ENCODE results near the gene GPR55.
"Not testable (repeated sequence)": the region's sequence is repeated elsewhere in the genome, so short reads cannot be mapped to it uniquely, and the experiment has no call there.

The GPR55 gene, protein sequence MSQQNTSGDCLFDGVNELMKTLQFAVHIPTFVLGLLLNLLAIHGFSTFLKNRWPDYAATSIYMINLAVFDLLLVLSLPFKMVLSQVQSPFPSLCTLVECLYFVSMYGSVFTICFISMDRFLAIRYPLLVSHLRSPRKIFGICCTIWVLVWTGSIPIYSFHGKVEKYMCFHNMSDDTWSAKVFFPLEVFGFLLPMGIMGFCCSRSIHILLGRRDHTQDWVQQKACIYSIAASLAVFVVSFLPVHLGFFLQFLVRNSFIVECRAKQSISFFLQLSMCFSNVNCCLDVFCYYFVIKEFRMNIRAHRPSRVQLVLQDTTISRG

GRCh38 chr2:230924470-230925341, at the start of gene GPR55:
Gene GPR55 (minus strand): TSS chr2:230925242. CDS start chr2:230910962, 14,280 bp downstream.
- no peak for DNase-seq

- no peak for DNase-seq
These were observed 49.3 kb upstream of the GPR55 start for GRCh38 chr2:230974096-230974913.

DNA sequence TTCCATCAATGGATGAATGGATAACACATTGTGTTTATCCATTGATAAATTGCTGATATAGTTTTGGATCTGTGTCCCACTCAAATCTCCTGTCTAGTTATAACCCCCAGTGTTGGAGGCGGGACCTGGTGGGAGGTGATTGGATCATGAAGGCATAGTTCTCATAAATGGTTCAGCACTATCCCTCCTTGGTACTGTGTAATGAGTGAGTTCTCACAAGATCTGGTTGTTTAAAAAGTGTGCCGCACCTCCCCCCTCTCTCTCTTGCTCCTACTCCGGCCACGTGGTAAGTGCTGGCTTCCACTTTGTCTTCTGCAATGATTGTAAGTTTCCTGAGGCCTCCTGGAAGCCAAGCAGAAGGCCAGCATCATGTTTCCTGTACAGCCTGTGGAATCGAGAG, 47.0 kb upstream of the GPR55 start:
- no peak for DNase-seq

DNA sequence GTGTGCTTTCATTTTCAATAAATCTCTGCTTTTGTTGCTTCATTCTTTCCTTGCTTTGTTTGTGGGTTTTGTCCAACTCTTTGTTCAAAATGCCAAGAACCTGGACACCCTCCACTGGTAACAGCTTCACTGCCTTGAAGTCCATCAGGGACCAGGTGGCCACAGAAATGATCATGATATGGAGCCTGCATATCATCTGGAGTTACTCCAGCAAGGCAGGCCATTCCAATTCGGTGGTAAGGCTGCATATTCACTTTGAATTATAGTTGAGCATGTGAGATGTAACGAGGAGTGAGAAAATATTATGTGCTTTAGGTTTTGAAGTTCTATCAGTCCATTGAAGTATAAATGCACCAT, 44.6 kb upstream of the GPR55 start:
- no peak for DNase-seq

DNA sequence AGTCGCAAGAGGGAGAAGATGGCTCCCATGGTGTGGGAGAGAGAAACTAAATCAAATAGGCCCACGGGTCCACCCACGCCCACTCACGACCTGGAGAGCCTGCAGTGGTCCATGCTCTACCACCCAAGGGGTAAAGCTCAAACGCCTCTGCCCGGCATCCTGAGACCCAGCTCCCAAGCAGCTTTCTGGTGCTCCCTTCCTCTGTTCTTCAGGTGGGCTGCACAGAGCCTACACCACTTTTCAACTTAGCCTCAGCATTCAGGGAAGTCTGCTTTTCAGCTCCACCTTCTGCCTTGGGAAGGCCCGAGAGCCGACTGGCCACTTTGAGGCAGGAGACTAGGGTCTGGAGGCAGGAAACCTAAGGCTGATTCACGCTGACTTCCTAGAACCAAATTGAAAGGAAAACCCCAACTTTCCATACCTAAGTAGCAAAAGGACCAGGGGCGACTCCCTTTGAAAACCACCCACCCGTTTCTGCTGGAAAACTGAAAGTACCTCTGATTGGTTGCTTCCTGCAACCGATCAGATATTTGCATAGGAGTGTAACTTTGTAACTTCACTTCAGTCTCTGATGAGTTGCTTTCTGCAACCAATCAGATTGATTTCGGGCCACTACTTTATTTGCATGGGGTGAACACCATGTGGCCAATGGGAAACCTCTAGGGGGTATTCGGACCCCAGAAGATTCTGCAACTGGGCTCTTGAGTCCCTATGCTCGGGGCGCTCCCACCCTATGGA, 44.0 kb upstream of the GPR55 start:
- DNase-seq = no peak

- not testable (repeated sequence) for DNase-seq
These were observed 43.3 kb upstream of the GPR55 start for GRCh38 chr2:230968314-230968713.

DNA sequence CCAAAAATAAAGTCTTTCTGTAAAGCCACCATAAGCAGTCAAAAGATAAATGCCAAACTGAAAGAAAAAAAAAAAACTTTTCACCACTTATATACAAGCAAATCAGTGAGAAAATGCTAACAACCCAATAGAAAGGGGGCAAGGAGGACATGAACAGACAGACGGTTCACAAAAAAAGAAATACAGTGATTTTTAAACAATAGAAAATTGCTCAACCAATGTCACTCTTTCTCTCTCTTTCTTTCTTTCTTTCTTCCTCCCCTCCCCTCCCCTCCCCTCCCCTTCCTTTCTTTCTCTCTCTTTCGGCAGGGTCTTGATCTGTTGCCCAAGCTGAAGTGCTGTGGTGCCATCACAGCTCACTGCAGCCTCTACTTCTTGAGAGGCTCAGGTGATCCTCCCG, 42.1 kb upstream of the GPR55 start:
- DNase-seq = no peak

DNA sequence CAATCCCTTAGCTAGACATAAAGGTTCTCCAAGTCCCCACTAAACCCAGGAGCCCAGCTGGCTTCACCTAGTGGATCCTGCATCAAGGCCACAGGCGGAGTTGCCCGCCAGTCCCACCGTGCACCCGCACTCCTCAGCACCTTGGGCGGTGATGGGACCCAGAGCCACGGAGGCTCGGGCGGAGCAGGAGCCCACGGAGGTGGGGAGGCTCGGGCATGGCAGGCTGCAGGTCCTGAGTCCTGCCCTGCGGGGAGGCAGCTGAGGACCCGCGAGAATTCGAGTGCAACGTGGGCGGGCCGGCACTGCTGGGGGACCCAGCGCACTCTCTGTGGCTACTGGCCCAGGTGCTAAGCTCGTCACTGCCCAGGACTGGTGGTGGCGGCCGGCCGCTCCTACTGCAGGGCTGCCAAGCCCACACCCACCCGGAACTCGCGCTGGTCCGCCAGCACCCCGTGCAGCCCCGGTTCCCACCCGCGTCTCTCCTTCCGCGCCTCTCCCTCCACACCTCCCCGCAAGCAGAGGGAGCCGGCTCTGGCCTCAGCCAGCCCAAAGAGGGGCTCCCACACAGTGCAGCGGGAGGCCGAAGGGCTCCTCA, 39.2 kb upstream of the GPR55 start:
- DNase-seq = no peak

- DNase-seq = no peak
These were observed 36.0 kb upstream of the GPR55 start for GRCh38 chr2:230961091-230961491.

DNA sequence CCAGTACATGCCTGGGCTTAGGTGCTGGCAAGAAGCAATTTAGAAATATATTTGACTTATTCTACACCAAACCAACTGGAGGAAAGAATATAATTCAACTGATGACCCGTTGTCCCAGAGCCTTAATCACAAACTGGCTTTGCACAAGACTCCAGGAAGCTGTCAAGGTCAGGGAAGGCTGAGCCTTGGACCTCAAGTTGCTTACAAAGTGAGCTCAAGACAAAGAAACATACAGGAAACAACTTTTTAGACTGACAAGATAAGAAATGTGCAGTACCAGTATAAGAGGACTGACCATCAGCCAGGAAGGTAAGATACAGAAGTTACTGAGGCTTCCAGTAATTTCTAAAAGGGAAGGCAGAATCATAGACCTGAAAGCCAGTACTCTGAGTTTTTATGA, 35.0 kb upstream of the GPR55 start:
- DNase-seq = no peak

GRCh38 chr2:230958820-230959756, 34.0 kb upstream of the GPR55 start:
- no peak for DNase-seq

DNA sequence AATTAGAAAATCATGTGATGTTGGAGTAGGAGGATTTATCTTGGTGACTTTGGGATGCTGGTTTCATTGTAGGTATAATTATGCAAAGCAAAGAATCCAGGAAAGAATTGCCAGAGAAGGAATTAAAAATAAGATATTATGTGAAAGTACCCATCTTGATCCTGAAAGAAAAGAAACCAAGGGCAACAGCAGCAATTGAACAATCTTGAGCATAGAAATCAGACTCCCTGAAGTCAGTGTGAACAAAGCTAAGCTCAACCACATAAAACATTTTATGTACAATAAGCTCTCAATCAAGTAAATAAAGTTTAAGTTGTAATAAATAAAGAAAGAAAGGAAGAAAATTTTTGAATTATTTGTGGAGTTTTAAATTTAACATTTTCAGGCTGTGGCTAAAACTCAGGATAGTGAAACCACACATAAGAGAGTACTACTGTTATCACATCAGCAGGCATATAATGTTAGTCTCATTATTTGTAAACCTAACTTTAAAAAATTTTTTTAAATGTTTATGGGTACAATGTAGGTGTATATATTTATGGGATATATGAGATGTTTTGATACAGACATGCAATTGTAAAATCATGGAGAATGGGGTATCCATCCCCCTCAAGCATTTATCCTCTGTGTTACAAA, 32.8 kb upstream of the GPR55 start:
- DNase-seq = peak; percentile 24

GRCh38 chr2:230956827-230957755, 32.0 kb upstream of the GPR55 start:
- DNase-seq = peak; percentile 28

DNA sequence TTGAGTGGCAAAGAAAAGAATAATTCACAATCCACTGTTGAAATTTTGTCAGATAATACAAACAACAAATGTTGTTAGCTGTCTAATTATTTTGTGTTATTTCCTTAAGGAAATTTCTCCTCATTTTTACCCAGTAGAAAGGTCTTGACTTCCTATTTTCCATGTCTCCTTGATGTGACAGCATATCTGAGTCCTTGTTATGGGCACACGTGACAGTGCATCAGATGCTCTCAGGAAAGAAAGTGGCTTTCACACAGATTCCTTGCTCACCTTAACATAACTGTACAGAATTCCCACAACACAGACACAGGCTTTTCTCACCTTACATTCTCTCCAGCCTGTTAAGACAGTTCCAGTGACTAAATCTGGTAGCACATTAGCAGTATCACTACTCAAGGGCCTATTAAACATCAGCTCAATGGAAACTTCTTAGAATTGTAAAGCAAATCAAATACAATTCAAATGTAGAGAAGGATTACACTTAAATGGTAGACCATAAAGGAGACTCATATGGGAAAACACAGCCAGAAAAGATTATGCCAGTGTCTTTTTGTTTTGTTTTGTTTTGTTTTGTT, 30.2 kb upstream of the GPR55 start:
- no peak for DNase-seq

- no peak for DNase-seq
These were observed 29.7 kb upstream of the GPR55 start for GRCh38 chr2:230954746-230955145.

- DNase-seq = no peak
These were observed 28.8 kb upstream of the GPR55 start for GRCh38 chr2:230953845-230954244.

DNA sequence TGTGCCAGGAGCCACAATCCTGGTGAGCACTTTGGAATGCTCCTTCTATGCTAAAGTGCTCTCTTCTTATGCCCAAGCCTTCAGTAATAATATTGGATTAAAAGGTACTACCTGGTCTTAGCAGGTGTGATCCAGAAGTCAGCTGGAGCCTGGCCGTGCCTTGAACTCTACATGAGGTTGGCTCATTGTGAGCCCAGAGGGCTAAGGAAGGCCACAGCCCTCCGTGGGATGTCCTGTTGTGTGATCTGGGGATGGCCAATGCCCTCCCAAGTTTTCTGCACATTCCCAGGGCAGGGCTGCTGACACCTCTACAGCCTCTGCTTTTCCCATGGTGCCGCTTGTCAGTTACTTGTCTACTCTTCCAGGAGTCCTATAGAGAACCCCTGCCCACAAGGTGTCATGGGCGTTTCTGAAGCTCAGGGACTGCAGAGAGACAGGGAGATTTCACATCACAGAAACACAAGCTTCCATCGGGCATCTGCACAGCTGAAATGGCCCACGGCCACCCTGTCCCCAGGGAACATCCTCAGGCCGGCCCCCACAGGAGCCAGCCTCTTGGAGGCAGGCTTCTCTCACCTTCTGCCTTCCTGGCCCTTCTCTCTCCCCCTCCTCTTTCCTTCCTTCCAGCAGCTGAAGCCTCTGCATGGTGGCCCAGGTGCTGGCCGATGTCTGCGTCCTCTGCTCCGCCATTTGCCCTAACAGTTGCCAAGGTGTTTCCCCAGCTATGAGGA, 27.3 kb upstream of the GPR55 start:
- no peak for DNase-seq

DNA sequence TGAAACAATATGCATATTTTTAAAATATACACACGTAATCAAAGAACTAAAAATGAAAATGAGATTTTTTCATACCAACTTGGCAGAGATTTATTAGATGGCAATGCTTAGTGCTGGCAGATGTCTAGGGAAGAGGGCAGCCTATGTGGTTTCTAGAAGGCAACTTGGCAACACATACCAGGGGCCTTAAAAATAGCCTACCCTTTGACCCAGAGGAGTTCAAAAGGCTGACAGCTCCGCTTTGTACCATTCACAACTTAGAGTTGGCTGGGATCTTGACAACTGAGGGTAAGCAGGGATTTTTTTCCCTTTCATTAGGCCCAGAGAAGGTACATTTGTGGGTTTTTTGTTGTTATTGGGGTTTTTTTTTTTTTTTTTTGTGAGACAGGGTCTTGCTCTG, 26.4 kb upstream of the GPR55 start:
- no peak for DNase-seq
